Cortex of kidney (tissue), 1 donor: Measurements from ENCODE around the gene MDFIC.
"Not testable (repeated sequence)": the region's sequence is repeated elsewhere in the genome, so short reads cannot be mapped to it uniquely, and the experiment has no call there.

Experiments used
- DNase-seq: peaks from one replicate; lab custom pipeline; 2025; lab: John Stamatoyannopoulos, UW

The MDFIC gene

GRCh38 chr7:114922026-114922651 is at the start of gene MDFIC:
TSS of gene MDFIC (plus strand) at chr7:114922094. CDS start at chr7:114923034, 940 bp downstream.
- DNase-seq = no peak

GRCh38 chr7:114874170-114874569 is 47.7 kb upstream of the MDFIC start:
- DNase-seq = no peak

- no peak for DNase-seq
Observed at GRCh38 chr7:114875186-114875585, 46.7 kb upstream of the MDFIC start.

- no peak for DNase-seq
Observed at GRCh38 chr7:114879554-114879953, 42.3 kb upstream of the MDFIC start.

GRCh38 chr7:114885836-114886235 is 36.1 kb upstream of the MDFIC start:
- no peak for DNase-seq

GRCh38 chr7:114886241-114886640 is 35.7 kb upstream of the MDFIC start:
- DNase-seq = no peak

- not testable (repeated sequence) for DNase-seq
Observed at GRCh38 chr7:114889116-114889515, 32.8 kb upstream of the MDFIC start.

- no peak for DNase-seq
Observed at GRCh38 chr7:114889646-114890285, 32.1 kb upstream of the MDFIC start.

GRCh38 chr7:114890561-114890960 is 31.3 kb upstream of the MDFIC start:
- no peak for DNase-seq

- no peak for DNase-seq
Observed at GRCh38 chr7:114900127-114900526, 21.8 kb upstream of the MDFIC start.

- DNase-seq = no peak
Observed at GRCh38 chr7:114901771-114902170, 20.1 kb upstream of the MDFIC start.

GRCh38 chr7:114903131-114903530 is 18.8 kb upstream of the MDFIC start:
- no peak for DNase-seq

GRCh38 chr7:114910787-114911186 is 11.1 kb upstream of the MDFIC start:
- DNase-seq = no peak

- DNase-seq = no peak
Observed at GRCh38 chr7:114911411-114911810, 10.5 kb upstream of the MDFIC start.

GRCh38 chr7:114916261-114916892 is 5.5 kb upstream of the MDFIC start:
- no peak for DNase-seq

- DNase-seq = no peak
Observed at GRCh38 chr7:114917211-114917839, 4.6 kb upstream of the MDFIC start.

- no peak for DNase-seq
Observed at GRCh38 chr7:114919587-114919986, 2.3 kb upstream of the MDFIC start.

GRCh38 chr7:114921631-114922025 is 266 bp upstream of the MDFIC start:
- no peak for DNase-seq

GRCh38 chr7:114922652-114923402 is 933 bp downstream of the MDFIC start:
- no peak for DNase-seq

- DNase-seq = no peak
Observed at GRCh38 chr7:114923403-114923713, 1.5 kb downstream of the MDFIC start.

GRCh38 chr7:114924038-114924712 is 2.3 kb downstream of the MDFIC start:
- no peak for DNase-seq

- no peak for DNase-seq
Observed at GRCh38 chr7:114925434-114925833, 3.5 kb downstream of the MDFIC start.
